Testis (tissue), 3 donors: ENCODE data around the gene LPIN3. TPM values are rescaled to one million over a fixed set of nuclear protein-coding genes. Genes with fewer than 3 reads are reported as not detected.
A peak's percentile ranks its signal among the peaks of the same experiment; 100 is the strongest.

ENCODE experiments used
- DNase-seq: peaks from one replicate; pipeline ENCODE4 v3.0.0-alpha.2; 2019
- H3K27ac ChIP-seq, 2 donors: fragments of 200-600 bp; sonication (generic); one replicate each; pipeline ENCODE4 v1.5.1; 2019
- H3K27me3 ChIP-seq: fragments of 200-600 bp; sonication (generic); one replicate; pipeline ENCODE4 v1.5.1; 2019
- H3K36me3 ChIP-seq: fragments of 200-600 bp; sonication (generic); one replicate; pipeline ENCODE4 v1.5.1; 2017; ENCODE audit warnings: low read depth; ENCODE audit errors: missing control alignments
- H3K4me1 ChIP-seq: fragments of 200-600 bp; sonication (generic); one replicate; pipeline ENCODE4 v1.5.1; 2019
- H3K4me3 ChIP-seq, 2 donors: fragments of 200-600 bp; sonication (generic); one replicate each; pipeline ENCODE4 v1.5.1; 2017 to 2019
- H3K9me3 ChIP-seq: fragments of 200-600 bp; sonication (generic); one replicate; pipeline ENCODE4 v1.5.1; 2017
- POLR2A ChIP-seq: fragments of 450-650 bp; IDR thresholded peaks from one replicate; pipeline ENCODE4 v1.6.1; 2017; ENCODE audit warnings: antibody characterized with exemption, mild to moderate bottlenecking, moderate library complexity
- WGBS, 2 donors: methylation state at CpG; one replicate each; pipeline ENCODE4 v1.1.5; 2018; 5-methylcytosine and 5-hydroxymethylcytosine counted together
- intact Hi-C: fragments of 100-400 bp; cut with DNase I; formaldehyde crosslinking; loops from one replicate; pipeline ENCODE4 v1.15.1; 2023; ENCODE audit warnings: low total_unique reads
- polyA plus RNA-seq: library from polyadenylated mRNA; stranded (reverse); fragments of 350-450 nt; fragmentation: Illumina TruSeq; extraction: RNeasy Lipid Tissue Mini Kit (QIAGEN cat#74804); gene quantifications from one replicate; pipeline ENCODE4 v1.2.3, GENCODE V29; 2014; ENCODE audit warnings: low read depth, low replicate concordance; ENCODE audit not compliant: insufficient read depth
- total RNA-seq, 2 donors: library from RNA; depleted of rRNA; stranded (reverse); fragments of >200 nt; gene quantifications; one replicate each; pipeline ENCODE4 v1.2.3, GENCODE V29; 2016
- TF ChIP-seq, protein P1 (sequence below), 3 experiments: fragments of 450-650 bp in 2 of 3; fragments of 200-600 bp in 1 of 3; sonication (generic) in 1 of 3; IDR thresholded peaks; one replicate each; pipeline ENCODE4 v1.5.1; 2016 to 2019; ENCODE audit warnings: antibody characterized with exemption in 3 of 3, mild to moderate bottlenecking in 2 of 3, moderate library complexity in 1 of 3

Gene LPIN3
- total and polyA plus RNA-seq, 3 donors from 2014 or later: 7.6 to 13.6 (median 9.9) TPM

DNA sequence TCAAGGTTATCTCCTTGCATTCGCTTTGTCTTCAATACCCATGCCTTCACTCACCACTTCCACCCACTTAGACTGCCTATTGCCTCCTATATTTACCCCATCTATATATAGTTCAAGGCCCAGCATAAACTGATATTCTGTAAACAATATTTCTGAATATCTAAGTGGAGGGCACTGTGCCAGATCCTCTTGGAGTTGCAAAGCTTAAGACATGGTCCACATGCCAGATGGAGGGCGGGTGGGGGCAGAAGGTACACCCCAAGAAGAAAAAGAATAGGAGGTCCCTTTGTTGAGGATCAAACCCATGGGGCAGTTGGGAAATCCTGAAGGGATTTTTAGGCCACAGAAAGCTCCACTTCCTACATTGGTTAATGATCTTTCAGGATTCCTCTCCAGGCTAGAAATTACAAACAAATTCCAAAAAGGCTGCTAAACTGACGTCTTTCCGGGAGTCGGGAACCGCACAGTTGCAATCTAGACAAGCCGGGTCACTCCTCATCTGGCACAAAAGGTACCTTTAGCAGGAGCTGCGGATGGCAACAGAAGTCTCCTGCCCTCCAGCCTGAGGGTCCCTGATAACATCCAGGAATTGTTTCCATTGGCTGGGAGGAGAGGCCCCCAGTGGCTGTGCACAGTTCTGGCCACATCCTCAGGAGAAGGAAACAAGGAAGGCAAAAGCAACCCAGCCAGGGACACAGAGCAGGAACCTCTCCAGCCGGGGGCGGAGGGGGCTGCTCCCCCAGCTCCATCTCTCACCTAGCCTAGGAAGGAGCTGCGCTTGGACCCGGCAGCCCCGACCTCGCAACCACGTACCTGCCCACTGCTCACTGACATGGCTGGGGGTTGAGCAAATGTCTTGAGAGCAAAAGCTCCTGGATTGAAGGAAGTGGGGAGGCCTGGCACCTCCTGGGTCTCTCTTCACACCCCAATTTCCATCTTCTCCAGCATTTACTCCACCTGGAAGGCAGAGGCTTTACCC lies 5.9 kb upstream of the LPIN3 start:
- Histone ChIP-seq H3K36me3 (no peaks in the 10 kb centered on the region), H3K27ac (no peak overlapping the region), H3K4me1 (peaks cover 5% of the 10 kb centered on the region), H3K4me3 (no peak overlapping the region), H3K27me3 (no peaks in the 10 kb centered on the region), H3K9me3 (no peaks in the 10 kb centered on the region)
- WGBS, 2 donors: 69 to 70% methylated on average over 15 of the region's 15 CpGs
- TF ChIP-seq, protein P1, sequence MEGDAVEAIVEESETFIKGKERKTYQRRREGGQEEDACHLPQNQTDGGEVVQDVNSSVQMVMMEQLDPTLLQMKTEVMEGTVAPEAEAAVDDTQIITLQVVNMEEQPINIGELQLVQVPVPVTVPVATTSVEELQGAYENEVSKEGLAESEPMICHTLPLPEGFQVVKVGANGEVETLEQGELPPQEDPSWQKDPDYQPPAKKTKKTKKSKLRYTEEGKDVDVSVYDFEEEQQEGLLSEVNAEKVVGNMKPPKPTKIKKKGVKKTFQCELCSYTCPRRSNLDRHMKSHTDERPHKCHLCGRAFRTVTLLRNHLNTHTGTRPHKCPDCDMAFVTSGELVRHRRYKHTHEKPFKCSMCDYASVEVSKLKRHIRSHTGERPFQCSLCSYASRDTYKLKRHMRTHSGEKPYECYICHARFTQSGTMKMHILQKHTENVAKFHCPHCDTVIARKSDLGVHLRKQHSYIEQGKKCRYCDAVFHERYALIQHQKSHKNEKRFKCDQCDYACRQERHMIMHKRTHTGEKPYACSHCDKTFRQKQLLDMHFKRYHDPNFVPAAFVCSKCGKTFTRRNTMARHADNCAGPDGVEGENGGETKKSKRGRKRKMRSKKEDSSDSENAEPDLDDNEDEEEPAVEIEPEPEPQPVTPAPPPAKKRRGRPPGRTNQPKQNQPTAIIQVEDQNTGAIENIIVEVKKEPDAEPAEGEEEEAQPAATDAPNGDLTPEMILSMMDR (IDR thresholded peaks at IDR 0.05): no peak
- no peak for TF ChIP-seq POLR2A
- no peak for DNase-seq
- intact Hi-C loops: loop anchor here (10.0 kb wide), 1 partner anchor 160 kb away; no protein-coding TSS in a partner anchor

DNA sequence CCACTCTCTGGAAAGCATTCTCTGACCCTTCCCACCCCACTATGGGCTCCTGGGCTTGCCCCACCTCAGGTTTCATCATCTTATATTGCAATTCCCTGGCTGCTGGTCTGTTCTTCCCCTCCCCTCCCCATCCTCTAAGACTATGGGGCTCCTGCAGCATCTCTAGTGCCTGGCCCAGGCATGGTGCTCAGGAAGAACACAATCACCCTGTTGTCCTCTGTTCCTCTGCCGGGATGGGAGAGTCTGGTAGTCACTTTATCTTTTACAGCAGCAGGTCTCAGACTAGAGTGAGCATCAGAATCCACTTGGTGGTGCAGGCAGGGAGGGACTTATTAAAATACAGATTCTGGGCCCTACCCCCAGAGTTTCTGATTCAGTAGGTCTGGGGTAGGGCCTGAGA lies 5.0 kb upstream of the LPIN3 start:
- H3K4me1 ChIP-seq: peaks cover 8% of the 10 kb centered on the region
- H3K27me3 ChIP-seq: no peaks in the 10 kb centered on the region
- H3K9me3 ChIP-seq: no peaks in the 10 kb centered on the region
- no peak overlapping the region for H3K4me3 ChIP-seq
- H3K36me3 ChIP-seq: no peaks in the 10 kb centered on the region
- DNase-seq: no peak
- no peak overlapping the region for H3K27ac ChIP-seq
- intact Hi-C loops: loop anchor here (10.0 kb wide), 1 partner anchor 161 kb away; no protein-coding TSS in a partner anchor
- TF ChIP-seq, protein P1 (IDR thresholded peaks at IDR 0.05): no peak
- TF ChIP-seq POLR2A: no peak
- WGBS, 2 donors: 33 to 57% methylated on average over 1 of the region's 1 CpG

DNA sequence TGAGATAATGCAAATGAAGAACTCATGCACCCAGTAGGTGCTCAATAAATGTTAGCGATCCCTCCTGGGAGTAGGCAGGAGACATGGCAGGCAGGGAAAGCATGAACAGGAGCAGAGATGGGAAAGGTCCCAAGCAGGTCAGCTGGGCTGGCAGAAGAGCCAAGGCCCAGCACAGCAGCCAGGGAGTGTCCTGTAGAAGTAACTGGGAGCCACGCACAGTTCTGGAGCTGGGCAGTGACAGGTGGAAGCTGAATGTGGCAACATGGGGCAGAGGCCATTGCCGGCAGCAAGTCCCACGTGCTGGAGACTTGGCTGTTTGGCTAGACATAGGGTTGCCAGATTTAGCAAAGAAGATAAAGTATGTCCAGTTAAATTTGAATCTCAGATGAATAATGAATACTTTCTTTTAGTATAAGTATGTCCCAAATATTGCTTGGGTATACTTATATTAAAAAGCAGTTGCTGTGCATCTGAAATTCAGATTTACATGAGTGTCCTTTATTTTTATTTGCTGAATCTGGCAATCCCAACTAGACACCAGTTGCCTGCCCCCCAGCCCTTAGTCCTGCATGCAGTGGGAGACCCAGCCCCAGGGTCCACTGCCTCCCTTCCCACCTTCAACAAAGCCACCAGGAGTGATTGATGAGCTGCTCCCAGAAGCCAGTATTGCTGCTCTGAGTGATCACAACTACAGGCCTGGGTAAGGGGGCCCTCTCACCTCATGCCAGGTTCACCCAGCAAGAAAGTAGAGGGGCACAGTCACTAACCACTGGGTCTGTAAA lies 3.7 kb upstream of the LPIN3 start:
- Histone ChIP-seq H3K4me3 (no peak overlapping the region), H3K36me3 (no peaks in the 10 kb centered on the region), H3K27ac (no peak overlapping the region), H3K9me3 (no peaks in the 10 kb centered on the region), H3K4me1 (peaks cover 14% of the 10 kb centered on the region), H3K27me3 (no peaks in the 10 kb centered on the region)
- intact Hi-C loops: loop anchor here (10.0 kb wide), 1 partner anchor 162 kb away; no protein-coding TSS in a partner anchor
- WGBS, 2 donors: 85 to 95% methylated on average over 4 of the region's 4 CpGs
- no peak for DNase-seq
- TF ChIP-seq, protein P1 (IDR thresholded peaks at IDR 0.05): no peak
- TF ChIP-seq POLR2A: no peak

DNA sequence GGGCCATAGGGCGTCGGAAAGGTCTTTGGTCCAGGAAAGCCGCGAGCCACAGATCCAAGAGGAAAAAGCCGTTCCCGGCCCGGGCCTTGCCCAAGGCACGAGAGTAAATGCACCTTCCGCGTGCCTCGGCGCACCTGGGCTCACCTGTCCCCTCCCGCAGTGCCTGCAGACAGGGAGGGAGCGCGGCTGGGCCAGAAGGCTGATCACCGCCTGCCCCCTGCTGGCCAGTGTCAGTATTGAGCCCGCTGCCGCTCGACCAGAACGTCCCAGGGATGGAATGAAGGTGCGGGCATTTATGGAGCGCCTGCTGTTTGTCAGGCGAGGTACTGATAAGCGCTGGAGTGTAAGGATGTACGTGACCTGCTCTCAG lies 679 bp upstream of the LPIN3 start:
- no peak overlapping the region for H3K27ac ChIP-seq

More for the DNA sequence above, 679 bp upstream of the LPIN3 start:
- no peaks in the 10 kb centered on the region for H3K9me3 ChIP-seq
- DNase-seq: peak; percentile 89
- intact Hi-C loops: loop anchor here (10.0 kb wide), 2 partner anchors 75 to 165 kb away; no protein-coding TSS in a partner anchor
- no peaks in the 10 kb centered on the region for H3K27me3 ChIP-seq
- no peak for TF ChIP-seq POLR2A
- TF ChIP-seq, protein P1 (IDR thresholded peaks at IDR 0.05): peak; percentile 97 to 99 (median 98)
- peak overlapping the region; percentile 29 to 51 for H3K4me3 ChIP-seq
- H3K4me1 ChIP-seq: peaks cover 14% of the 10 kb centered on the region
- WGBS, 2 donors: 5% methylated on average over 25 of the region's 25 CpGs
- H3K36me3 ChIP-seq: no peaks in the 10 kb centered on the region
